GM13977 (cell line): ENCODE measurements around the gene CA10.

Experiments
- DNase-seq: peaks from one replicate; pipeline ENCODE4 v3.0.0; 2012; ENCODE audit warnings: low spot score
- in situ Hi-C: fragments of 300-500 bp; cut with MboI; formaldehyde crosslinking; loops from one replicate; pipeline ENCODE4 v1.12.0; 2022; ENCODE audit warnings: low sequenced_read_pairs, low pct_unique_long_range_greater_than_20kb, mixed read lengths, inconsistent platforms; ENCODE audit not compliant: unreplicated experiment
- TF ChIP-seq, protein P1 (sequence below): IDR thresholded peaks from 2 replicates; pipeline ENCODE4 v1.5.1; 2012; ENCODE audit warnings: mild to moderate bottlenecking, control low read depth; ENCODE audit not compliant: insufficient read depth; ENCODE audit errors: extremely low read depth, missing control alignments

The CA10 gene

DNA sequence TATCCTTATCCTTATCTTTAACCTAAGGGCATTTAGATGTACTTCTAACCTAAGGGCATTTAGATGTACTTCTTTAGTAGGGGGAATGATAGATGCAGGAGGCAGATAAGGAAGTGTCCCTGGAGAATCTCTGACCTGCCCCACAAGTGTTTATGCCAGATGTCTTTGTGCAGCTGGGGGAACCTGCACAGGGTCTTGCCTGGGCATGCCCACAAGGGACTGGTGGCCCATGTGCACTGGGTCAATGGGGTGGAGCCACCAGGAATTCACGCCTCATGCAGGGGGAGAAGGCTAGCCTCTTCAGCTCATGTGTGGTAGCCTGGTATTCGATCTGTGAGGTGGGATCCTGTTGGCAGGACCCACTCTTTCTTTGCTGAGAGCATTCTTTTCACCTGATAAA lies 38.0 kb downstream of the CA10 start:
- in situ Hi-C loops = no loop called here
- TF ChIP-seq, protein P1, sequence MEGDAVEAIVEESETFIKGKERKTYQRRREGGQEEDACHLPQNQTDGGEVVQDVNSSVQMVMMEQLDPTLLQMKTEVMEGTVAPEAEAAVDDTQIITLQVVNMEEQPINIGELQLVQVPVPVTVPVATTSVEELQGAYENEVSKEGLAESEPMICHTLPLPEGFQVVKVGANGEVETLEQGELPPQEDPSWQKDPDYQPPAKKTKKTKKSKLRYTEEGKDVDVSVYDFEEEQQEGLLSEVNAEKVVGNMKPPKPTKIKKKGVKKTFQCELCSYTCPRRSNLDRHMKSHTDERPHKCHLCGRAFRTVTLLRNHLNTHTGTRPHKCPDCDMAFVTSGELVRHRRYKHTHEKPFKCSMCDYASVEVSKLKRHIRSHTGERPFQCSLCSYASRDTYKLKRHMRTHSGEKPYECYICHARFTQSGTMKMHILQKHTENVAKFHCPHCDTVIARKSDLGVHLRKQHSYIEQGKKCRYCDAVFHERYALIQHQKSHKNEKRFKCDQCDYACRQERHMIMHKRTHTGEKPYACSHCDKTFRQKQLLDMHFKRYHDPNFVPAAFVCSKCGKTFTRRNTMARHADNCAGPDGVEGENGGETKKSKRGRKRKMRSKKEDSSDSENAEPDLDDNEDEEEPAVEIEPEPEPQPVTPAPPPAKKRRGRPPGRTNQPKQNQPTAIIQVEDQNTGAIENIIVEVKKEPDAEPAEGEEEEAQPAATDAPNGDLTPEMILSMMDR = no peak
- DNase-seq = no peak

DNA sequence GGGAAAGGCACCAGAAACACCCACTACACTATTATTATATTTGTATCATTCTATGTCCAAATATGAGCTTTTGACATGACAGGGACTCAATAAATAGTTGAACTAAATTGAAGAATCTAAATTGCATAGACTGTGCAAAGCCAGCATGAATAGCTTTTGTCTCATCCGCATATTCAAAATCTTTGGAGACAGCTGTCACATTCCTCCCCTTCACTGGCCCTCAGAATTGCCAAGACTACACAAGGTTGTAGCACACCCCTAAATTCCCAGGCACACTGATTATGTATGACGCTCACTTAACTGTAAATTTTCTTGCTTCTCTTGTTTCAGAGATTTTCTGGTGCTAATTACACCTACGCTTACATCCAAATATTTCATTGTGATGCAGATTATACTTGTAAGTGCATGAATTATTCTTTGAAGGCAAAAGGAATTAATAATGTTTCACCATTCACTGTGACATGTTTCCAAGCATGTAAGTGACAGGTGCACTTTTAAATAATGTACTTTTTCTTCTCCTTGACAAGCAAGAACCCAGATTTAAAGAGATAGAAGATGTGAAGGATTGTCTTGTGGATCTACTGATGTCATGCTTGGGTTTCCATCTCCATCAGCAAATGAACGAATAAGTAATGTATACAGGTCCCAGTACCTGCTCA lies 47.5 kb downstream of the CA10 start:
- in situ Hi-C loops = no loop called here
- TF ChIP-seq, protein P1 = no peak
- no peak for DNase-seq

DNA sequence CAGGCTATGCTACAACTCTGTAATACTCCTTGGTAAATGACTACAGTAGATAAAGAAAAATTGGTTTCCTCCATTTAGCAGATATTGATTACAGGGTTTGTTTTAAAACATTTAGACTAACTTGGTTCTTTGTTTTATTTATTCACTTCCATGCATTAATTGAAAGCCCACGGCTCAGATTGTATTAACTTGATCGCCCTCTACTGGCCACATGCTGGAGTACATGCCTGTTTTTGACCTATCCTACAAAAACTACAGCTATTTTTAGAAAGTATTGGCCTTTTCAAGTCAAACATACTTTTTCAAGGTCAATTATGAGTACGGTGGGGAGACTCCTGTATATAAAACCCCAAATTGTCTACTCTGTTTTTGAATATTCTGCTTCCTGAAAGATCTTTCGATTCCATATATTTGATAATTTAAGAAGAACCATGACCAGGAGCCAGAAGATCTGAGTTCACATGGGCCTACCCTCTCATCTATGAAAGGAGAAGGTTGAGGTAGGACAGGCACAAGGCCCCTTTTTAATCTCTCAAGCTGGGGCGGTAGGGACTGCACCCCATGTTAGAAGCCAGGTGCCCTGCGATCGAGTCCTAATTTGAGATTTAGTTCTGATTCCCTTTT lies 51.8 kb downstream of the CA10 start:
- peak; percentile 53 for DNase-seq
- TF ChIP-seq, protein P1 = peak; percentile 73
- in situ Hi-C loops = no loop called here

DNA sequence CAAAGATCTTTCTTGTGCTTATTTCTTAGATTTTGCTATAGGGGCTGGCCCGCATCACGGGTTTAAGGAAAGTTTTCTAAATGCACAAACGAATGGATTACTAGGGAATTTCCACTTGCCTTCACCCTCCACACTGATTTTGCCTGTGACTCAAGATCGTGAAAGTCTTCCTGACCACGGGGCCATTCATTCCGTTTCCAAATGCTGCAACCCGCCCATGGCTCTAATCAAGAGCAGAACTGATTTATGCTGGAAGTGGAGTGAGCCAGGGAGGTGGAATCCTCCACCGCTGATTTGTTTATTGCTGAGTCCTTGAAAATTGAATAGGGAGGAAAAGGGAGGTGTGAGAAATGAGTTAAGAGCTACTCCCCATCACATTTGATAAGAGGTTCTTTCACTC lies 52.4 kb downstream of the CA10 start:
- DNase-seq = no peak
- in situ Hi-C loops = no loop called here
- TF ChIP-seq, protein P1 = no peak

DNA sequence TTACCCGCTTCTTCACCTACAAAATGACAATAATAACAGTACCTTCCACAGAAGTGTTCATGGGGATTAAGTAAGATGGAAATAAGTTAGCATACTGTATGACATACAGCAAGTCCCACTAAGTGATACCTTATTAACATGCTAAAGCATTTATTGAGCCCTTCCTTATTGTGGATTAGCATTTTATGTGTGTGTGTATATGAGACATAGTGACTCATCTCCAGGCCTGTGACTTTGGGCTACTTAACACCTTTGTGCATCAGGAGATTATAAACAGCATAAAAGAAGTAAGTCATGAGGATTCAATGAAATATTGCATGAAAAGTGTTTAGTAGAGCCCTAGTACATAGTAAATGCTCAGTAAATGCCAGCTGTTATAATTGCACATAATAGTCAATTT lies 52.9 kb downstream of the CA10 start:
- in situ Hi-C loops = no loop called here
- TF ChIP-seq, protein P1 = no peak
- no peak for DNase-seq

DNA sequence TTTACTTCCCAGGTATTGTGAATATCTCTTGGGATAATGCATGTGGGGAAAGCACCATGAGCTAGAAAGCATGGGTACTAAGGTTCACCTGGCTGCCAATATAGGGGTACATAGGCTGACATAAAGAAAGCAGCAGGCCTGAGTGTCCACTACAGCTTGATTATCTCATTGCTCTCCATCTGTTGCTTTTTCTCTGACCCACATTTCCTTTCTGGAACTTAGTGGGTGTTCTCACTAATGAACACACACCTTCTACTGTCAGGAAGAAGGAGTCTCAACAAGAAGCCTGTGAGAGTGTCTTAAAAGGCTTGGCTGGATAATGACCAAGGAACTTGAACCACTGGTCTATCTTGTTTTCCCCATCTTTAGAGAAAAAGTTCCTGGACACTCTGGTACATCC lies 62.5 kb downstream of the CA10 start:
- in situ Hi-C loops = no loop called here
- no peak for DNase-seq
- TF ChIP-seq, protein P1 = no peak
